ENCODE measurements around the gene CXCL12. TPM values are rescaled to one million over a fixed set of nuclear protein-coding genes. Genes with fewer than 3 reads are reported as not detected.
A peak's percentile ranks its signal among the peaks of the same experiment; 100 is the strongest.

CXCL12 gene
- total and polyA plus RNA-seq, 10 donors, result 22.7 to 549 (median 294) TPM

GRCh38 chr10:44393834-44394547 lies 9.1 kb upstream of the CXCL12 start:
- TF ChIP-seq POLR2A (IDR thresholded peaks at IDR 0.05) (no peak), CTCF (IDR thresholded peaks at IDR 0.05 in 8 of 11, conservative IDR thresholded peaks at IDR 0.05 in 3 of 11) (no peak), POLR2AphosphoS5 (IDR thresholded peaks at IDR 0.05) (no peak)
- intact Hi-C loops (cut with DNase I; ENCODE audit: low total_unique reads), result no loop called here

GRCh38 chr10:44393051-44393630 lies 8.2 kb upstream of the CXCL12 start:
- no peak for TF ChIP-seq POLR2A (IDR thresholded peaks at IDR 0.05)
- TF ChIP-seq POLR2AphosphoS5 (IDR thresholded peaks at IDR 0.05), result no peak
- TF ChIP-seq CTCF (IDR thresholded peaks at IDR 0.05 in 8 of 11, conservative IDR thresholded peaks at IDR 0.05 in 3 of 11), result no peak
- 36 to 46% (median 43%) methylated on average over 7 of the region's 7 CpGs for WGBS, 5 donors
- no peak for DNase-seq
- Histone ChIP-seq H3K4me3 (no peak overlapping the region), H3K4me1 (no peaks in the 10 kb centered on the region), H3K27ac (no peak overlapping the region), H3K36me3 (no peaks in the 10 kb centered on the region), H3K27me3 (replicated peaks in 1 of 7) (peaks cover 0 to 39% (median 0%) of the 10 kb centered on the region in 7 donors), H3K9me3 (no peaks in the 10 kb centered on the region)
- intact Hi-C loops (cut with DNase I; ENCODE audit: low total_unique reads), result no loop called here

More at GRCh38 chr10:44393834-44394547, 9.1 kb upstream of the CXCL12 start:
- Histone ChIP-seq H3K36me3 (no peaks in the 10 kb centered on the region), H3K4me1 (no peaks in the 10 kb centered on the region), H3K9me3 (no peaks in the 10 kb centered on the region), H3K4me3 (no peak overlapping the region), H3K27ac (no peak overlapping the region), H3K27me3 (replicated peaks in 1 of 7) (peaks cover 0 to 35% (median 0%) of the 10 kb centered on the region in 7 donors)
- DNase-seq, result peak; percentile 44
- 84 to 92% (median 87%) methylated on average over 5 of the region's 5 CpGs for WGBS, 5 donors

- Histone ChIP-seq H3K36me3 (no peaks in the 10 kb centered on the region), H3K9me3 (no peaks in the 10 kb centered on the region), H3K4me3 (no peak overlapping the region), H3K27me3 (replicated peaks in 1 of 7) (peaks cover 0 to 39% (median 0%) of the 10 kb centered on the region in 7 donors), H3K27ac (no peak overlapping the region), H3K4me1 (no peaks in the 10 kb centered on the region)
- intact Hi-C loops (cut with DNase I; ENCODE audit: low total_unique reads), result no loop called here
- WGBS, 5 donors, result 69 to 91% (median 75%) methylated on average over 3 of the region's 3 CpGs
- no peak for DNase-seq
- TF ChIP-seq CTCF (IDR thresholded peaks at IDR 0.05 in 8 of 11, conservative IDR thresholded peaks at IDR 0.05 in 3 of 11) (no peak), POLR2A (IDR thresholded peaks at IDR 0.05) (no peak), POLR2AphosphoS5 (IDR thresholded peaks at IDR 0.05) (no peak)
Measured at GRCh38 chr10:44392420-44392819, 7.5 kb upstream of the CXCL12 start.

GRCh38 chr10:44391981-44392380 lies 7.1 kb upstream of the CXCL12 start:
- no peaks in the 10 kb centered on the region for H3K9me3 ChIP-seq
- H3K4me3 ChIP-seq, result no peak overlapping the region
- H3K27ac ChIP-seq, result no peak overlapping the region
- no peaks in the 10 kb centered on the region for H3K36me3 ChIP-seq
- DNase-seq, result peak; percentile 40
- no peak for TF ChIP-seq CTCF (IDR thresholded peaks at IDR 0.05 in 8 of 11, conservative IDR thresholded peaks at IDR 0.05 in 3 of 11)
- no peak for TF ChIP-seq POLR2A (IDR thresholded peaks at IDR 0.05)
- no peak for TF ChIP-seq POLR2AphosphoS5 (IDR thresholded peaks at IDR 0.05)
- intact Hi-C loops (cut with DNase I; ENCODE audit: low total_unique reads), result no loop called here
- WGBS, 5 donors, result 77 to 100% (median 87%) methylated on average over 2 of the region's 2 CpGs
- H3K27me3 ChIP-seq (replicated peaks in 1 of 7), result peaks cover 0 to 41% (median 2%) of the 10 kb centered on the region in 7 donors
- peaks cover 0 to under 1% (median 0%) of the 10 kb centered on the region in 6 donors for H3K4me1 ChIP-seq
